Occipital lobe (tissue), 2 donors: ENCODE measurements around the gene DNAJC11. TPM values are rescaled to one million over a fixed set of nuclear protein-coding genes. Genes with fewer than 3 reads are reported as not detected.
"Not testable (repeated sequence)": the region's sequence is repeated elsewhere in the genome, so short reads cannot be mapped to it uniquely, and the experiment has no call there.

Experiments
- DNase-seq: peaks from one replicate; lab custom pipeline; 2025; lab: John Stamatoyannopoulos, UW
- total RNA-seq: library from RNA; depleted of rRNA; stranded (reverse); fragments of >200 nt; gene quantifications from one replicate; pipeline ENCODE4 v1.2.3, GENCODE V29; 2014

Gene DNAJC11
- total RNA-seq, 1 donor from 2014 or later: 32.8 TPM

DNA sequence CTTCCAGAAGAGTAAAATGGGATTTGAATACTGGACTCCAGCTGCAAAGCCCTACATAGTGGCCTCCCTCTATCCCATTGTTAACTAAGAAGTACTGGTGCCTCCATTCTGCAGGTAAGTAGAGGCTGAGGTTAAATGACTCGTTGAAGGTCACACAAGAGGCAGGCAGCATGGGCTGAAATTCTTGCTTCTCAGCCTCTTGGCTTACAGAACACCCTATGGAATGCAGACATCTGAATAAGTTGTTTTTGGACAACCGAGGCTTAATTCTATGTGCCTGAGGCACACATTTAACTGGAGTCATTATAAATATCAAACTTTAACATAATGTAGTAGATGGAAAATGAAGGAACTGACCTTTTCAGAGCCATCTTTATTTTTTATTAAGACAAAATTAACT lies 5.7 kb downstream of the DNAJC11 start:
- no peak for DNase-seq

DNA sequence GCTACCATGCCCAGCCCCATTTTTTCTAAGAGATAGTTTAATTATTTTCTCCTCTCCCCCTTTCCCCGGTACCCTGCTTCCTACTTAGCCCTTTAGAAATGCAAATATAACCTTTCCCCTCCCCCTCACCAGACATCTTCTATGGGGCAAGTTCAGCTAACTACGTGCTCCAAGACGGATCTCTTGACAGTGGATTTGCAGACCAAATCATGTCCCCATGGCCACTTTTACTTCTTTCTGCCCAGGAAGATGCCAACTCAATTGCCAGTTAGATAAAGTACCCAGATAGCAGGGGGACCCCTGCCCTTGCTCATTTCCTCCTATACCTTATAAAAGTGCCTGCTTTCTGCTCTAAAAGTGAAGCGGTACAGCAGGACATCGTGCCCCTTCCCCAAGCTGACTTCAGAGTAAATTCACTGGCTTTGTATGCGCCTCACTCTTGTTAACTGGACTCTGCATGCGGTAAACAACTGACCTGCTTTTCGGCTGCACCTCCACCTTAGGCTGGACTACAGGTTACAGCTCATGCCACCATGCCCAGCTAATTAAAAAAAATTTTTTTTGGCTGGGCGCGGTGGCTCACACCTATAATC lies 7.4 kb downstream of the DNAJC11 start:
- DNase-seq: no peak

DNA sequence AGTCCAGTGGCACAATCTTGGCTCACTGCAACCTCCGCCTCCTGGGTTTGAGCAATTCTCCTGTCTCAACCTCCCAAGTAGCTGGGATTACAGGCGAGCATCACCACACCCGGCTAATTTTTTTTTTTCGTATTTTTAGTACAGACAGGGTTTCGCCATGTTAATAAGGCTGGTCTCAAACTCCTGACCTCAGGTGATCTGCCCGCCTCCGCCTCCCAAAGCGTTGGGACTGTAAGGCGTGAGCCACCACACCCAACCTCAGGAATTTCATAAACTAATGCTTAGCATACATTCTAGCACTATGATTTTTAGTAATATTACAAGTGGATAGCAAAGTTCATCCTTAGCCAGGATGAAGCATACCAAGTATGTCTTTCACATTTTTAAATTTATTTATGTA lies 8.7 kb downstream of the DNAJC11 start:
- no peak for DNase-seq

DNA sequence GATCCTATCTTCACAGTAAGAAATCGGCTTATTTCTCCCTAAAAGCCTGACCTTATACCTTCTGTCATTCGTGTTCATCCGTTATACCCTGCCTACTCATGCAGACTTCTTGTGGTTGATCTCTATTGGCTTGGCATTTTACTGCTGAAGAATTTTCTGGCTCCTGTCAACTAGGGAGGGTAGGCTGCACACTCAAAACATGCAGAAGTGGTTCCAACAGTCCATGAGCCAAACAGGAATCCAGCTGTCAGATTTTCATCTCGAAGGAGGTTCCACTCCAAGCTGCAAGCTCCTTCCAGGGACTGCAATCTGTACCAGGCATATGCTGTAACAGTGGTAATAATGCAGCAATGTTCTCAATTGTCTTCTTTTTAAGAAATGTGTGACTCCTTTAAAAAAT lies 10.1 kb downstream of the DNAJC11 start:
- DNase-seq: no peak

DNA sequence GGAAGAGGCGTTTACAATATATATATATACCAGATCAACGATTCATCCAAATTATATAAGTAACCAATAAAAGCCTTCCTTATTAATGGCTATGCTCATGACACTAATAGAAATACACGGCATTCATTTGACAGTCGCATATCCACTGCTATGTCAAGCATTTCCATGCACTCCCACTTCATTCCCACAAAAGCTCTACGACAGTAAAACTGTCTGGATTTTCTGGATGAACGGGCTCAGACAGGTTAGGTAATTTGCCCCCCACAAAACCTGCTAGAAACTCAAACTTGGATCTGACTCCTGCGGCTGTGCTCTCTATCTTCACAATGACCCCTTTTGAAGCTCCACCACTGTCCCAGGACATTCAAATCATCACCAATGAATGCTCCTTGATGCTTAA lies 11.4 kb downstream of the DNAJC11 start:
- no peak for DNase-seq

DNA sequence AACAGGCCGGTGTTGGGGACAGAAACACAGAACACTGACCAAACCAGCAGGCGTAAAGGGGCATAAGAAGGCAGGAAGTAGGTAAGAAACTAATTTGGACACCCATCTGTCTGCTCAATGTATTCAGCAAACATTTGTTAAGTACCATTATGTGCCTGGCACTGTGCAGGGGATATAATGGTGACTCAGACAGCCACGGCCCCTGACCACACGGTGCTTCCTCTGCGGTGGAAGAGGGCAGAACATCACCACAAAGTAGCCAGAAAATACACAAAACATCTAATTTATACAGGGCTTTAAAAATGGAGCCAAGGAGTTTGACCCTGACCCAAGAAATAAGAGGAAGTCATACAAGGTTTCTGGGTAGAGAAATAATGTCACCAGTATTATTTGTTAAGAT lies 12.9 kb downstream of the DNAJC11 start:
- DNase-seq: no peak

DNA sequence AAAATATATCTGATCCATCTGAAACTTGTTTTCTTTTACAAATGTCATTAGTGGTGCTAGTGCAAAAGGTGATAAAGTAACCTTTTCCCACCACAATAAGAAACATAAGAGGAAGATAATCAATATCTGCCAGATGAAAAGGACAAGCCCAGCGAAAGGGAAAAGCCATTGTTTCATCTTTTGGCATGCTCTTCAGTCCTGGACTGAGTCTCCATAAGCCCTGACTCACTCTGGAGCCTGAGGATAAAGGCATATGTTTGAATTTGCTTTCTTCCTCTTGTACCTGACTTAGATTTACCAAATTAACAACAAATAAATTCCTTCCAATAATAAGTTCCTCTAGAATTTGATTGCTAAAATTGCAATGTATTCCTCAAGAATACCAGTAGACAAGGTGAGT lies 13.6 kb downstream of the DNAJC11 start:
- DNase-seq: no peak

DNA sequence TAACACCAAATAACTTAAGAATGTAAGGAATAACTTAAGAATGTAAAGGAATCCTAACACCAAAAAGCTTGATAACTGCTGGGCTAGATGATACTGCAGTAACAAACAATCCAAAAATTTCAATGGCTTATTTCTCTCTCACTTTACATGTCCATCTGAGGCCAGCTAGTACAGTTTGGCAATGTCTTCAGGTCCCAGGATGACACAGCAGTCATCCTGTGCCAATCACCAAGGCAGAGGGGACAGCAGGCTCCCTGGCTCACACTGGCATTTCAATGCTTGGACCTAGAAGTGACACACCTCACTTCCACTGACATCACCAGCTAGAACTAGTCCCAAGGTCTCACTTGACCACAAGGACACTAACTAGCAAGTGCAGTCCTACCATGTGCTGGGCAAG lies 15.3 kb downstream of the DNAJC11 start:
- DNase-seq: no peak

DNA sequence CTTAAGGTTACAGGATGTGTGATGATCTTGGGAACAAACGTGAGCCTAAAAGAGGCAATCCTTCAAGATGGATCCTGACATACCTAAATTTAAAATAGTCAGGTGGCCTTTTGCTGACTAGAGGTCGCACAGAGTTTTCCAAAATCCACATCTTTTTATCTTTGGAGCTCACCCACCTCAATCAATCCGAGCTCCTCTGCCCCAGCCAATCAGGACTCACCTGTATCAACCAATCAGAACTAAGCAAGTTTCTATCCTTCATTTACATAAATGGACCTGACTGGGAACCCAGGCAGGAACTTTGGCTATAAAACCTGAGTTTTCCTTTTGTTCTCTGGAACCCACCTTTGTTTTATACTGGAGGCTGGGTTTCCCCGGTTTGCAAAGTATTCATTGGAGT lies 16.2 kb downstream of the DNAJC11 start:
- no peak for DNase-seq

DNA sequence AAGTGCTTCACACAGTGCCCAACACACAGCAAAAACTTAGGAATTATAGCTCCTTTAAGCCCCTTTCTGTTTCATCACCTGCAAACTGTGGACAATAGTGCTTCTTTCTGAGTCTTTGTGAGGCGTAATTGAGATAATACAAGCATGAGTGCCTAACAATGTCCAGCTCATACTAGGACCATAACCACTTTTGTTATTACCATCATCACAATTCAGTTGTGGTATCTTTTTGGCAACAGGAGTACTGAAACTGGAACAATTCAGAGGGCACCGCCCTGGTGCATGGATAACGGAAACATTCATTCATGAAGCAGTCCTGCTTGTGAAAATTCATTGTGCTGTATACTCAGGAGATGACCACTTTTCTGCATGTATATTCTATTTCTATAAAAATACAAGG lies 18.2 kb downstream of the DNAJC11 start:
- DNase-seq: no peak

DNA sequence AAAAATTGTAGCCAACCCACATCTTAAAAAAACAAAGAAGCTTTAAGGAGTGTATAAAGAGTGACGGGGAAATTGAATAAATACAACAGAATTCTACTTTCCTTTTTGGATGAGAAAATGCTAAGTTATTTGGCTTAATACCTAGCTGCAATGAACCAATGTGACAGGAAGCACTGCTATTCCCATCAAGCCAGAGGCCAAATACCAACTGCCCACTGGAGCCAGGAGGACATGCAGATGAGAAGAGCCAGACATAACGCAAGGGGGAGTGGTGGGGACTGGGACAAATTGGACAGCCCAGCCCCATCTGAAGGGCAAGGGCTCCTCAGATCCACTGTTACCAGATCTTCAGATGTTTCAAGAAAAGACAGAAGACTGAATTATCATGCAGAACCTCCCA lies 25.7 kb downstream of the DNAJC11 start:
- no peak for DNase-seq

DNA sequence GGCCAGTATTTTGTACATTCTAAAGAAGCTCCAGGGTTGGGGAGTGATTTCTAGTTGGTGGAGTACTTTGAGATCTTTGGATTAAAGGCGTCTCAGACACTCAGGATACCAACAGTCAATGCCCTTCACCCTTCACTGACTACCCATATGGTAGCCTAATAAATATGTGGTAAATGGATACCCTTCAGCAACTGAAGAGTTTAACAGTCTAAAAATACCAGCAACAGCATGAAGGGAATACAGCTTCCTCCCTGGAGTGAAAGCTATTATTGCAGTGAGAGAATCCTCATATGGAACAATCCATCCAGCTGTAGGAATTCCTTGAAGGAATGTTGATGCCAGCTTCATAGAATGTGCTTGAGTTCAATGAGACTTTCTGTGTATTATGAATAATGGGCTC lies 26.8 kb downstream of the DNAJC11 start:
- no peak for DNase-seq

DNA sequence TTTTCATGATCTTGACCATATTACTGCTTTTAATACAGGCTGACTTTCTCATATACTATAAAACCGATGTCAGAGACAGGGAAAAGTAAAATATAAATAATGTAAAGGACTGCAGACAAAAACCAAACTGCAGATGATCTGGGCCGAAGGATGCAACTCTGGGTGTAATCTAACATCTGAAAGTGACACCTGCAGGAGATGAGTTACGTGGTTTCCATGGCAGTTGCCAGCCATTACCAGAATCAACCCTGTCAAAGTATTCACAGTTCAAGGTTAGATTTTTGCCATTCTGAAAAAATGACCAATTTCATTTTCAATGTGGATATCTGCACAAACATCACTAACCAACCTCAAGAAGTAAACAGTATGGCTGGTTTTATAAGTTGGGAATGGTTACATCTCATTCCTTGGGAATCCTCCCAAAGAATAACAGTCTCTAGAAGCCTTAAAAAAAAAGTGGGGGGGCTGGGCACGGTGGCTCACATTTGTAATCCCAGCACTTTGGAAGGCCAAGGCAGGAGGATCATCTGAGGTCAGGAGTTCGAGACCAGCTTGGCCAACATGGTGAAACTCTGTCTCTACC lies 27.7 kb downstream of the DNAJC11 start:
- DNase-seq: no peak

DNA sequence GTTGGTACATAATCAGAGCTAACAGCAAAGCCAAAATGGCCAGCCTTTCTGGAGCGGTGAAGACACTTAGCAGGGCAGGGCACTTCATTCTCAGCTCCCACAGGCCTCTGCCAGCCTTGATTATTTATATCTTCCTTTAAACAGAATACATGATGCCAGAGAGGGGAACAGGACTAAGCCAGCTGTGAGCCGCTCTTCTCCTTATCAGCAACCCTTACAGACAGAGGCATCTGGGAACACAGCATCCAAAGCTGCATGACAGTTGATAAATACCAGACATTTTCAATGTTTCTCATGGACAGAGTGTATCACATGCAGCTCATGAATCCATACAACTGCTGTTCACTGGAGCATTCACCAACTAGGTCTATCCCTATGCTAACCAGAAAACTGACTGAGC lies 29.1 kb downstream of the DNAJC11 start:
- DNase-seq: no peak

DNA sequence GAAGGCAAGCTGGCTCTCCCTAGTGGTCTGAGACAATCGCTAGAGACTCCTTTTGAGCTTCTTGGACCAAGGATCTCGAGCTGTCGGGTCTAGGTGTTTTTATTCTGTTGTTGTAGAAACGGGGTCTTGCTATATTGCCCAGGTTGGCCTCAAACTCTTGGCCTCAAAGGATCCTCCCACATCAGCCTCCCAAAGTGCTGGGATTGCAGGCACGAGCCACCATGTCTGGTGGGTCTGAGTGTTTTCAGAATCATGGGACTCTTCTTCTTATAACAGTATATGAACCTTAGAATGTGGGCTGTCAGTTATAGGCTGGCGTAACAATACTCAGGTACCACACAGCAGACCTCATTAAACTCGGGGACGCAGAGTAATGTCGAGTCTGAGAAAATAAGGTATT lies 33.1 kb downstream of the DNAJC11 start:
- DNase-seq: no peak

DNA sequence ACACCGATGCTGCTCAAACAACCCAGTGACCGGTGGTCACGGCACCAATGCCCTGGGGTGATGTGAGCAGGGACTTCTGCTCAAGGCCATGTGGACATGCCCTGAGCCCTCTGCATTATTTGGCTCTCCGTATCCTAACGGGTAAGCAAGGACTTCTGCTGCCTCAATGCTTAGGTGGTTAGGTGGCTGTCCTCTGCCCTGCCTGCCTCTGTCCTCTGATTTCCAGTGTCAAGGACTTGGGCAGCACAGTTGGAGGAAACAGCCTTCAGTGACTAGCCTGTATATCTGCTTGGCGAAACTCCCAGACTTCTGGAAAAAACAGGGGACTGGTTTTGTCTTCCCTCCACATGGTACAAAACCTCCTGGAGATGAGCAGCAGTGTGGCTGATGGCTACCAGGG lies 34.5 kb downstream of the DNAJC11 start:
- no peak for DNase-seq

DNA sequence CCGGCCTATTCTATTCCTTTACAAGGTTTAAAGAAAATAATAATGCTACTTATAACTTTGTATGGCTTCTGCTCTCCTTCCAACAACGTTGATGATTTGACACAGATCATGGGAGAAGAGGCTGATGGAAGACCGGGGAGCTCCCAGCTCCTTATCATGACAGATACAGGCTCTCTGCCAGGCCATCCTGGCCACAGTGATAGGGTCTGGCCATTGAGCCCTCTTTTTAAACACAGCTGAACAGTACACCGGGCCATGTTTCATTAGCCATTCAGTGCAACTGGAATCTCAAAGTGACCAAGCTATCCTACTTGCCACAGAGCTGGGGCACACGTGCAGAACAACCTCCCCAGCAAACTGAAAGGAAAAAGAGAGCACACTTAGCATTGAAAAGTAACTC lies 34.9 kb downstream of the DNAJC11 start:
- no peak for DNase-seq

DNA sequence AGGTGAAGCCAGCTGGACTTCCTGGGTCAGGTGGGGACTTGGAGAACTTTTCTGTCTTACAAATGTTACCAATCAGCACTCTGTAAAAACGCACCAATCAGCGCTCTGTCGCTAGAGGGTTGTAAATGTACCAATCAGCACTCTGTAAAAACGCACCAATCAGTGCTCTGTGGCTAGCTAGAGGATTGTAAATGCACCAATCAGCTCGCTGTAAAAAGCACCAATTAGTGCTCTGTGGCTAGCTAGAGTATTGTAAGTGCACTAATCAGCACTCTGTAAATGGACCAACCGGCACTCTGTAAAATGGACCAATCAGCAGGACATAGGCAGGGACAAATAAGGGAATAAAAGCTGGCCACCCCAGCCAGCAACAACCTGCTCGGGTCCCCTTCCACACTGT lies 39.1 kb downstream of the DNAJC11 start:
- DNase-seq: not testable (repeated sequence)

DNA sequence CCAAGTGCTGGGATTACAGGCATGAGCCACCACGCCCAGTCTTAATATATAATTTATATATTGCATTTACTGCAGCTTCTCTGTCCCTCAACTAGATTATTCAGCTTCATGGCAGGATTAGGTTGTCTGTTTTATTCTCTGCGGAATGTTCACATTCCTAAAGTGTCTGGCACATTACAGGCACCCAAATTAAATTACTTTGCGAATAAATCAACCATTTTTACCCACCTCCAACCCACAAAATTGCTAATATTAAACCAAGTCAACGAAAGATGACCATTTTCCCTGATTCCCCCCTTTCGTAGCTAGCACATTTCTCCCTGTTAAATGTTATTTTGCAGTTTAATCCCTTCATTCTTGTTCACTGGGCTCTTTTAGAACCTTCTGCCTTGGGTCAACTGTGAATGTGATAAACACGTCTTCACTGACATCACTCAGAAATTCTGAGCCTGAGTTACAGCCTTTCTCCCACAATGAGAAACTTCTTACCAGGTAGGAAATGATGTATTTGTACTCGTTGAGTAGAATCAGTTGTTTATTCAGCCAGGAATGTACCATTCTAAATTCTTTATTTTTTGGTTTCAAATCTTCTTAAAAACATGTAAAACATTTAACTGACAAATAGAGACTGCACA lies 41.1 kb downstream of the DNAJC11 start:
- DNase-seq: no peak

DNA sequence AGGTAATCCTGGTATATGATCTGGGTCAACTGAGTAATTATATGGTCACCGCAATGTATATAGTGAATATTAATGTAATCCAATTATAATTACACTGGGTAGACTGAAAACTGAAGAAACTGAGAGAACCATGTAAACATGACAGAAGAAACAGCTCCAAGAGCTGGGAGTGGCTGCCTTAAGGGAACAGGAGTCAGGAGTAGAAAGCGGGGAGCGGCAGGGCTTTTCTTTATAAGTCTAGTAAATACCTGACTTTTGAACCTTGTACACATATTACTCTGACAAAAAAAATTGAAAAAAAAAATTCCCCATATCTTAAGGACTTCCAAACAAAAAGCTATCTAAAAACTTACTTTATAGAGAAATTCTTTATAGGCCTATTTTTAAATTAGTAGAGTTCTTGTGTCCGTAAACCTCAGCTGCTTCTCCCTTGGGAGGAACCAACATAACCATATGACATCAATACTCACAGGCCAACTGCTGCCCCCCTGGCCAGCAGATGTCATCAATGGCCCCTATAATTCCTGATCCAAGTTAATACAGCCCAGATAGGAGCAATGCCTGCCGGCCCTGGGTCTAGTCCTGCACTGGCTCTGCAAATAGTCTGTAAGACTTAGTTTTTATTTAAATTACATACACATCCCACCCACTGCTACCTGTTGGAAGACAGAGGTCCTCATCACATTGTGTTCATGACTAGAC lies 43.1 kb downstream of the DNAJC11 start:
- DNase-seq: no peak

DNA sequence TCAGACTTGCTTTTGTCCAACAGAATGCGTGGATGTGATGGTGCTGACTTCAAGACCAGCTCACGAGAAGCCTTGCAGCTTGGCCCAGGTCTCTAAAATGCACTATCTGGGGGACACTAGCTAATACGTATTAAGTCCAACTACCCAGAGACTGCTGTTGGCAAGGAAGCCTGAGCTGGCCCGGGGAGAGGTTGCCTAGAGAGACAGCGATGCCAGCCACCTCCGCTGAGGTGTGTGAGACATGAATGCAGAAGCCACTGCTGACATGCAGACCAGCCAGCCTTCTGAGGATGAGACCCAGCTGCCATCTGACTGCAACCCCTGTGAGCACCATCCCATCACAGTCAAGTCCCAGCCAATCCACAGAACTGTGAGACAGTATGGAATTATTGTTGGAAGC lies 44.5 kb downstream of the DNAJC11 start:
- no peak for DNase-seq

DNA sequence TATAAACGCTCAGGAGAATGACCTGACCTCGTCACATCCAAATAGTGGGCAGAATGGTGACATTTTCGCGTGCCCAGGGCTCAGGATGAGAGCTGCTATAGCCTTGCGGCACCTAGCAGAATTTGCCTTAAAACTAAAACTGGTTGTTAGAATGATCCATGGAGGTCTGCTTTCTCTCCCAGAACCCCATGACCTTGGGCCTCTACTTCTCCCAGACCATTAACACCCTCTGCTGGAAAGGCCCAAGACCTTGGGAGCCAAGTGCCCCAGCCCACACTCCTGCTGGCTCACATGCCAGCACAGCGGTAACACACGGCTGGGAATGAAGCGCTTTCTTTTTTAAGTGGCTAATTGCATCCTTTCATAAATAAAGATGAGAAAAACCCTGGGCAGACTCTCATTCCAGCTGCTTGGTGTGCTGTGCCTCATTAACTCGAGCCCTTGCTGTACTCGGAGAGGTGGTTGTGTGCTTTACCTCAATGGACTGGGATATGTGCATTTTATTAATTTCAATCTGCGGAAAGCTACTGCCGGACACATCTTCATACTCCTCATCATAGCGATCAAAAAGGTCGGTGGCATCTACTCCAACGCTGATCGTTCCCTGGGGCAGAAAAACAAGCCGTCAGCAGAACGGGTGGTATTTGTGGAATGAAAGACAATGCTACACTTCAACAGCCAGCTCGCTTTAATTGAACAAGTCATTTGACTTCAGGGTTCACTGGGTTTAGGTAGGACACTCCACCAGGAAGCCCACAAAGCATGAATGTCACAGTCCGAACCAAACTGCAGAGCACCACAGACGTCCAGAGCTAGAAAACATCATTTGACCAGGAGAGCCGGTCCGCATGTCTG lies 48.0 kb downstream of the DNAJC11 start:
- no peak for DNase-seq
